Fibroblast of lung (primary cell): ENCODE measurements around the gene RPS26. TPM values are rescaled to one million over a fixed set of nuclear protein-coding genes. Genes with fewer than 3 reads are reported as not detected.
"Not testable (repeated sequence)": the region's sequence is repeated elsewhere in the genome, so short reads cannot be mapped to it uniquely, and the experiment has no call there.

Experiments
- DNase-seq, 2 donors: peaks; one replicate each; pipeline versions ENCODE4 v3.0.0 to v3.0.0-alpha.2; 2010; ENCODE audit warnings: low read depth in 2 of 2
- H2AFZ ChIP-seq: 2 replicates; pipeline ENCODE4 v1.5.1; 2012; ENCODE audit warnings: low read length, control low read depth, inconsistent platforms
- H3K27ac ChIP-seq: 2 replicates; pipeline ENCODE4 v1.5.1; 2011; ENCODE audit warnings: low read length, control low read depth; ENCODE audit not compliant: insufficient read depth
- H3K27me3 ChIP-seq: 2 replicates; pipeline ENCODE4 v1.5.1; 2011; ENCODE audit warnings: mild to moderate bottlenecking, low read length; ENCODE audit not compliant: control insufficient read depth, insufficient read depth
- H3K36me3 ChIP-seq: 2 replicates; pipeline ENCODE4 v1.5.1; 2011; ENCODE audit warnings: low read length; ENCODE audit not compliant: control insufficient read depth, insufficient read depth
- H3K4me1 ChIP-seq: 2 replicates; pipeline ENCODE4 v1.5.1; 2011; ENCODE audit warnings: low read length; ENCODE audit not compliant: control insufficient read depth, insufficient read depth; ENCODE audit errors: extremely low read depth
- H3K4me2 ChIP-seq: 2 replicates; pipeline ENCODE4 v1.5.1; 2011; ENCODE audit warnings: low read length, control low read depth; ENCODE audit not compliant: insufficient read depth; ENCODE audit errors: extremely low read depth
- H3K4me3 ChIP-seq, 4 experiments: fragments of 200-600 bp in 1 of 4; sonication (generic) in 1 of 4; replicated peaks in 1 of 4; 2 replicates each; pipeline ENCODE4 v1.5.1; 2011 to 2016; ENCODE audit warnings: low read length in 4 of 4, low read depth in 3 of 4, mild to moderate bottlenecking in 3 of 4, control low read depth in 2 of 4, inconsistent platforms in 1 of 4, mixed read lengths in 1 of 4; ENCODE audit not compliant: insufficient read depth in 1 of 4; ENCODE audit errors: control extremely low read depth in 1 of 4
- H3K79me2 ChIP-seq: 2 replicates; pipeline ENCODE4 v1.5.1; 2012; ENCODE audit warnings: mild to moderate bottlenecking, low read length, inconsistent platforms; ENCODE audit not compliant: control insufficient read depth, insufficient read depth
- H3K9ac ChIP-seq: 2 replicates; pipeline ENCODE4 v1.5.1; 2011; ENCODE audit warnings: mild to moderate bottlenecking, low read length, control low read depth; ENCODE audit not compliant: insufficient read depth
- H3K9me3 ChIP-seq: 2 replicates; pipeline ENCODE4 v1.5.1; 2012; ENCODE audit warnings: low read depth, low read length; ENCODE audit not compliant: control insufficient read depth, insufficient read depth
- H4K20me1 ChIP-seq: 2 replicates; pipeline ENCODE4 v1.5.1; 2011; ENCODE audit warnings: low read length; ENCODE audit not compliant: control insufficient read depth, insufficient read depth; ENCODE audit errors: extremely low read depth
- CTCF ChIP-seq, 2 donors: IDR thresholded peaks in 1 of 2; conservative IDR thresholded peaks in 1 of 2; 1 replicate in 1 of 2; 2 replicates in 1 of 2; pipeline ENCODE4 v1.5.1; 2011 to 2012; ENCODE audit warnings: low read length in 2 of 2, control low read depth in 1 of 2, inconsistent platforms in 1 of 2, low read depth in 1 of 2, mild to moderate bottlenecking in 1 of 2
- EZH2 ChIP-seq: IDR thresholded peaks from 2 replicates; pipeline ENCODE4 v1.5.1; 2012; ENCODE audit warnings: low read length, control low read depth, mild to moderate bottlenecking; ENCODE audit errors: missing control alignments
- polyA plus RNA-seq, 2 donors: library from polyadenylated mRNA; depleted of rRNA in 1 of 2; stranded (reverse) in 1 of 2; unstranded in 1 of 2; fragments of >200 nt; gene quantifications; 2 replicates each; pipeline ENCODE4 v1.2.1, GENCODE V29; 2011 to 2012; ENCODE audit warnings: missing spikeins in 1 of 2
- total RNA-seq: library from RNA; depleted of rRNA; stranded (reverse); fragments of >200 nt; gene quantifications from 2 replicates; pipeline ENCODE4 v1.2.1, GENCODE V29; 2014

The RPS26 gene
- total and polyA plus RNA-seq, 2 donors (not counting 1 experiment from before 2014, with no cell fraction given): 86.2 to 739 TPM

DNA sequence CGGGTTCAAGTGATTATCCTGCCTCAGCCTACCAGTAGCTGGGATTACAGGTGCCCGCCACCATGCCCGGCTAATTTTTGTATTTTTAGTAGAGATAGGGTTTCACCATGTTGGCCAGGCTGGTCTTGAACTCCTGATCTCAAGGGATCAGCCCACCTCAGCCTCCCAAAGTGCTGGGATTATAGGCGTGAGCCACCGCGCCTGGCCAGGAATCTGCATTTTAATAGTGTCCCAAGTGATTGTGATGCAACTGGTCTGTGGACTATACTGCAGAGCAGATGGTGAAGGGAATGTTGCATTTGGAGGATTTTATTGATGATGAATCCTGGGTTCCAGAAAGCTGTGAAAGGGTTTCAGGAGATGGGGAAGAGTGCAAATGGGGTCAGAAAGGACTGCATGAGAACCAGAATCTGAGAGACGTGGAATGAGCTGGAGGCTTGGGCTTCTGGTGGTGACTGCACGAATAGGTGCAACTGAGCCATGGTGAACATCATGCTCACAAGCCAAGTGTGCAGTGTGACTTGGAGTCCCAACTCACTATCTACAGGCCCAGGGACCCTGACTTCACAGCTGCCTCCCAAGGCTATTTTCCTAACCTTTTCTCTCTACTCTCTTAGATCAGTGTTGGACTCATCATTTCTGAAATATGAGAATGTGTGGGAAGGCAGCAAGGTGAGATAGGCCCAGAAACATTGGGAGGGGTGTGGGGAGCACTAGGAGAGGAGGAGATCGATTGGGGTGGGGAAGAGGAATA is 4.5 kb downstream of the RPS26 start:
- Histone ChIP-seq H3K4me3 (no peak overlapping the region), H3K79me2 (peaks cover 20% of the 10 kb centered on the region), H3K4me2 (no peak overlapping the region), H4K20me1 (no peaks in the 10 kb centered on the region), H3K36me3 (peaks cover 9% of the 10 kb centered on the region), H3K27me3 (no peaks in the 10 kb centered on the region), H3K27ac (peak overlapping the region; percentile 41), H3K4me1 (peaks cover 8% of the 10 kb centered on the region), H3K9ac (no peak overlapping the region), H3K9me3 (no peaks in the 10 kb centered on the region), H2AFZ (no peak overlapping the region)
- TF ChIP-seq CTCF (conservative IDR thresholded peaks at IDR 0.05 in 1 of 2, IDR thresholded peaks at IDR 0.05 in 1 of 2; ENCODE audit: low read depth in 1 of 2, low read length in 2 of 2) (no peak), EZH2 (no peak)
- no peak for DNase-seq

DNA sequence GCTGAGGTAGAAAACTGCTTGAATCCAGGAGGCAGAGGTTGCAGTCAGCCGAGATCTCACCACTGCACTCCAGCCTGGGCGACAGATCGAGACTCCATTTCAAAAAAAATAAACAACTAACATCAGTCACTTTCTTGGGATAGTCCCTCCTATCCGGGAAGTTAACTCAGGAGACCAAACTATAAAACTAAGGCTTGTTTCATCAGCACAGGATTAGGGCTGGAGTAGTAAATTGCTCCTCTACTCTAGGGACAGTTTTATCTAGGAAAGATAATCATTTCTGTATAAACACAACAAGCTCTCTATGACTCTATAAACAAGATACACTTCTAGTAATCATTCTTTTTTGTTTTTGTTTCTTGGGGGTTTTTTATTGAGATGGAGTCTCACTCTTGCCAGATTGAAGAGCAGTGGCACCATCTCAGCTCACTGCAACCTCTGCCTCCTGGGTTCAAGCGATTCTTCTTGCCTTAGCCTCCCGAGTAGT is 11.7 kb downstream of the RPS26 start:
- TF ChIP-seq CTCF (conservative IDR thresholded peaks at IDR 0.05 in 1 of 2, IDR thresholded peaks at IDR 0.05 in 1 of 2; ENCODE audit: low read depth in 1 of 2, low read length in 2 of 2) (no peak), EZH2 (no peak)
- no peak overlapping the region for H3K4me2 ChIP-seq
- H3K4me3 ChIP-seq: no peak overlapping the region
- no peak overlapping the region for H3K9ac ChIP-seq
- no peaks in the 10 kb centered on the region for H3K9me3 ChIP-seq
- H3K27me3 ChIP-seq: no peaks in the 10 kb centered on the region
- DNase-seq: no peak
- no peak overlapping the region for H2AFZ ChIP-seq
- no peaks in the 10 kb centered on the region for H4K20me1 ChIP-seq
- no peaks in the 10 kb centered on the region for H3K36me3 ChIP-seq
- no peaks in the 10 kb centered on the region for H3K4me1 ChIP-seq
- no peak overlapping the region for H3K27ac ChIP-seq
- H3K79me2 ChIP-seq: no peaks in the 10 kb centered on the region

GRCh38 chr12:56059964-56060363 is 18.2 kb downstream of the RPS26 start:
- H2AFZ ChIP-seq, H3K4me2 ChIP-seq, H3K9me3 ChIP-seq, H4K20me1 ChIP-seq, H3K9ac ChIP-seq, H3K79me2 ChIP-seq, H3K4me3 ChIP-seq, H3K36me3 ChIP-seq, H3K4me1 ChIP-seq, H3K27ac ChIP-seq, H3K27me3 ChIP-seq: not testable (repeated sequence)
- peak in 1 of 2 donors; percentile 76 for DNase-seq
